Mesothelial cell of epicardium (in vitro differentiated cells): ENCODE results near the gene WRNIP1. TPM values are rescaled to one million over a fixed set of nuclear protein-coding genes. Genes with fewer than 3 reads are reported as not detected.

ENCODE experiments used
- DNase-seq, 2 experiments: peaks; one replicate each; pipeline ENCODE4 v3.0.0; 2021; ENCODE audit warnings: low spot score in 2 of 2; ENCODE audit not compliant: unreplicated experiment in 2 of 2
- H3K27ac Mint-ChIP-seq: 2 replicates; pipeline ENCODE4 v1.8.0; 2021; ENCODE audit warnings: mixed read lengths
- H3K27me3 Mint-ChIP-seq: 2 replicates; pipeline ENCODE4 v1.8.0; 2021; ENCODE audit warnings: low read depth, mixed read lengths
- H3K36me3 Mint-ChIP-seq: 2 replicates; pipeline ENCODE4 v1.8.0; 2021; ENCODE audit warnings: mixed read lengths
- H3K4me1 Mint-ChIP-seq: 2 replicates; pipeline ENCODE4 v1.8.0; 2021; ENCODE audit warnings: mixed read lengths
- H3K4me3 Mint-ChIP-seq: 2 replicates; pipeline ENCODE4 v1.8.0; 2021; ENCODE audit warnings: mild to moderate bottlenecking, moderate library complexity, mixed read lengths
- H3K9me3 Mint-ChIP-seq: 2 replicates; pipeline ENCODE4 v1.8.0; 2021; ENCODE audit warnings: mixed read lengths
- CTCF ChIP-seq: fragments of 200-600 bp; sonication (generic); IDR thresholded peaks from one replicate; pipeline ENCODE4 v1.5.0; 2021; ENCODE audit warnings: antibody characterized with exemption; ENCODE audit not compliant: unreplicated experiment
- total RNA-seq: library from RNA; stranded (reverse); gene quantifications from 3 replicates; pipeline ENCODE4 v1.2.1, GENCODE V29; 2021

Gene WRNIP1
- total RNA-seq, 1 donor from 2014 or later = 41.3 TPM

- no peak for DNase-seq
- peaks cover 9% of the 10 kb centered on the region for H3K4me1 Mint-ChIP-seq
- peak overlapping the region; percentile 94 for H3K27ac Mint-ChIP-seq
- peaks cover 10% of the 10 kb centered on the region for H3K36me3 Mint-ChIP-seq
- TF ChIP-seq CTCF = no peak
- H3K27me3 Mint-ChIP-seq = no peaks in the 10 kb centered on the region
- H3K4me3 Mint-ChIP-seq = no peak overlapping the region
- no peaks in the 10 kb centered on the region for H3K9me3 Mint-ChIP-seq
These were observed 26.3 kb downstream of the WRNIP1 start for GRCh38 chr6:2791450-2791974.

GRCh38 chr6:2792330-2793110, 27.3 kb downstream of the WRNIP1 start:
- Mint-ChIP-seq H3K9me3 (no peaks in the 10 kb centered on the region), H3K4me1 (peaks cover 19% of the 10 kb centered on the region), H3K36me3 (peaks cover 8% of the 10 kb centered on the region), H3K4me3 (no peak overlapping the region), H3K27ac (no peak overlapping the region), H3K27me3 (no peaks in the 10 kb centered on the region)
- no peak for TF ChIP-seq CTCF
- no peak for DNase-seq

GRCh38 chr6:2793534-2794151, 28.4 kb downstream of the WRNIP1 start:
- H3K36me3 Mint-ChIP-seq = peaks cover 3% of the 10 kb centered on the region
- no peak for TF ChIP-seq CTCF
- H3K27me3 Mint-ChIP-seq = no peaks in the 10 kb centered on the region
- no peaks in the 10 kb centered on the region for H3K9me3 Mint-ChIP-seq
- DNase-seq = no peak
- no peak overlapping the region for H3K27ac Mint-ChIP-seq
- peaks cover 30% of the 10 kb centered on the region for H3K4me1 Mint-ChIP-seq
- H3K4me3 Mint-ChIP-seq = no peak overlapping the region

- no peak for DNase-seq
- TF ChIP-seq CTCF = no peak
- H3K9me3 Mint-ChIP-seq = no peaks in the 10 kb centered on the region
These were observed 29.1 kb downstream of the WRNIP1 start for GRCh38 chr6:2794171-2794730.

DNA sequence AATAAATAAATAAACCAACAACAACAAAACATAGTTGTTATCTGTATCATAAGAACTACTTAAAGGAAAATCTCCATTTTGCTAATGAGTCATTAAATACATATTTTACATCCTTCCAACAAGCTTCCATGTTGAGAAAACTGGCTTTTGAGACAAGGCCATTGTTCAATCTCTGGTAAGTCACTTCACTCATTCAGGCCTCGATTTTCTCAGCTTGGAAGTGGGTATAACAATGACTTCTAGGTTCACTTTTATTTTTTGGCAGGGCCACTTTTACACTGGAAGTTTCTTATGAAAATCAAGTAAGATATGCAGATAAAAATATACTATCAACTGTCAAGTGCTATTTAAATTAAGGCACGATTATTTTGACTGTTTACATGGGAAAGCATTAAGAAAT, 30.0 kb downstream of the WRNIP1 start:
- H3K27ac Mint-ChIP-seq = no peak overlapping the region
- peaks cover 3% of the 10 kb centered on the region for H3K36me3 Mint-ChIP-seq
- no peaks in the 10 kb centered on the region for H3K27me3 Mint-ChIP-seq
- H3K4me3 Mint-ChIP-seq = no peak overlapping the region
- H3K4me1 Mint-ChIP-seq = peaks cover 37% of the 10 kb centered on the region
- no peak for DNase-seq
- TF ChIP-seq CTCF = no peak
- H3K9me3 Mint-ChIP-seq = no peaks in the 10 kb centered on the region

More at GRCh38 chr6:2794171-2794730, 29.1 kb downstream of the WRNIP1 start:
- Mint-ChIP-seq H3K27ac (no peak overlapping the region), H3K4me3 (no peak overlapping the region), H3K36me3 (peaks cover 3% of the 10 kb centered on the region), H3K27me3 (no peaks in the 10 kb centered on the region), H3K4me1 (peaks cover 32% of the 10 kb centered on the region)
